Liver (tissue), 9 donors: ENCODE data around the gene FAM171A1. TPM values are rescaled to one million over a fixed set of nuclear protein-coding genes. Genes with fewer than 3 reads are reported as not detected.
"Not testable (repeated sequence)": the region's sequence is repeated elsewhere in the genome, so short reads cannot be mapped to it uniquely, and the experiment has no call there.

ENCODE experiments used
- DNase-seq: peaks from one replicate; pipeline ENCODE4 v3.0.0-alpha.2; 2017; ENCODE audit warnings: low spot score
- H3K27ac ChIP-seq, 2 donors: one replicate each; pipeline ENCODE4 v1.7.0; 2013; ENCODE audit warnings: inconsistent platforms in 2 of 2, low read length in 2 of 2, control low read depth in 1 of 2, low read depth in 1 of 2, mild to moderate bottlenecking in 1 of 2
- H3K27me3 ChIP-seq, 4 donors: one replicate each; pipeline versions ENCODE4 v1.6.1 to v1.7.0; 2013; ENCODE audit warnings: low read length in 3 of 4, inconsistent platforms in 1 of 4, mild to moderate bottlenecking in 1 of 4, moderate library complexity in 1 of 4; ENCODE audit not compliant: control insufficient read depth in 4 of 4, insufficient read depth in 4 of 4
- H3K36me3 ChIP-seq, 4 donors: one replicate each; pipeline versions ENCODE4 v1.6.1 to v1.7.0; 2013; ENCODE audit warnings: low read length in 3 of 4, mild to moderate bottlenecking in 3 of 4, low read depth in 1 of 4, moderate library complexity in 1 of 4; ENCODE audit not compliant: control insufficient read depth in 4 of 4, insufficient read depth in 3 of 4
- H3K4me1 ChIP-seq, 4 donors: one replicate each; pipeline versions ENCODE4 v1.6.1 to v1.7.0; 2013; ENCODE audit warnings: low read length in 3 of 4, mild to moderate bottlenecking in 3 of 4, moderate library complexity in 1 of 4; ENCODE audit not compliant: control insufficient read depth in 4 of 4, insufficient read depth in 4 of 4
- H3K4me3 ChIP-seq, 3 donors: one replicate each; pipeline versions ENCODE4 v1.6.1 to v1.7.0; 2013; ENCODE audit warnings: low read length in 3 of 3, control low read depth in 1 of 3, low read depth in 1 of 3, mild to moderate bottlenecking in 1 of 3
- H3K9ac ChIP-seq, 2 donors: one replicate each; pipeline ENCODE4 v1.7.0; 2013; ENCODE audit warnings: low read length in 2 of 2, mild to moderate bottlenecking in 2 of 2, moderate library complexity in 2 of 2, control low read depth in 1 of 2, low read depth in 1 of 2
- H3K9me3 ChIP-seq, 4 donors: one replicate each; pipeline versions ENCODE4 v1.6.1 to v1.7.0; 2013; ENCODE audit warnings: low read length in 3 of 4; ENCODE audit not compliant: control insufficient read depth in 4 of 4
- EGR1 ChIP-seq, 2 donors: IDR thresholded peaks; 2 replicates each; pipeline ENCODE4 v1.6.1; 2016 to 2018; ENCODE audit warnings: antibody characterized with exemption in 2 of 2, low read depth in 2 of 2
- FOXA2 ChIP-seq: IDR thresholded peaks from 2 replicates; pipeline ENCODE4 v1.6.1; 2016; ENCODE audit warnings: antibody characterized with exemption
- GABPA ChIP-seq, 2 donors: IDR thresholded peaks in 1 of 2; conservative IDR thresholded peaks in 1 of 2; 2 replicates each; pipeline ENCODE4 v1.6.1; 2016; ENCODE audit warnings: antibody characterized with exemption in 2 of 2, mild to moderate bottlenecking in 1 of 2, moderate library complexity in 1 of 2
- HNF4A ChIP-seq, 2 donors: conservative IDR thresholded peaks; 2 replicates each; pipeline ENCODE4 v1.6.1; 2016; ENCODE audit warnings: antibody characterized with exemption in 2 of 2, mild to moderate bottlenecking in 2 of 2
- JUND ChIP-seq, 2 donors: IDR thresholded peaks; 2 replicates each; pipeline ENCODE4 v1.6.1; 2016; ENCODE audit warnings: antibody characterized with exemption in 2 of 2
- NR2F2 ChIP-seq: IDR thresholded peaks from 2 replicates; pipeline ENCODE4 v1.6.1; 2016; ENCODE audit warnings: antibody characterized with exemption
- RAD21 ChIP-seq, 2 donors: IDR thresholded peaks; 2 replicates each; pipeline ENCODE4 v1.6.1; 2016; ENCODE audit warnings: antibody characterized with exemption in 2 of 2, mild to moderate bottlenecking in 2 of 2
- YY1 ChIP-seq: IDR thresholded peaks from 2 replicates; pipeline ENCODE4 v1.6.1; 2016; ENCODE audit warnings: antibody characterized with exemption, mild to moderate bottlenecking
- WGBS: extraction: QIAGEN DNeasy Blood & Tissue Kit; methylation state at CpG from one replicate; pipeline ENCODE4 v1.1.7; 2013; 5-methylcytosine and 5-hydroxymethylcytosine counted together
- polyA plus RNA-seq, 2 donors: library from polyadenylated mRNA; stranded (reverse) in 1 of 2; unstranded in 1 of 2; fragments of 200-250 nt in 1 of 2; fragments of >200 nt in 1 of 2; fragmentation: Nextera tagmentation in 1 of 2; extraction: Ambion mirVana in 1 of 2; gene quantifications; one replicate each; pipeline versions ENCODE4 v1.2.1 to v1.2.3, GENCODE V29; 2013 to 2015
- total RNA-seq, 2 donors: library from RNA; depleted of rRNA; stranded (reverse); fragments of >200 nt; gene quantifications; one replicate each; pipeline ENCODE4 v1.2.3, GENCODE V29; 2014
- TF ChIP-seq, protein P1 (sequence below): fragments of 150-350 bp; IDR thresholded peaks from 2 replicates; pipeline ENCODE4 v1.5.1; 2017; ENCODE audit warnings: improper control_type of control experiment, low read depth, low read length; ENCODE audit not compliant: missing input control
- TF ChIP-seq, protein P2 (sequence below): IDR thresholded peaks from 2 replicates; pipeline ENCODE4 v1.6.1; 2016; ENCODE audit warnings: antibody characterized with exemption
- TF ChIP-seq, protein P3 (sequence below): IDR thresholded peaks from 2 replicates; pipeline ENCODE4 v1.6.1; 2016; ENCODE audit warnings: antibody characterized with exemption, mild to moderate bottlenecking
- donor health status: healthy.
- donor health status: healthy.
- donor health status: healthy.
- donor health status: healthy.
- donor health status: healthy.

FAM171A1 gene
- total and polyA plus RNA-seq, 4 donors, result 2.5 to 10.2 (median 7.7) TPM

DNA sequence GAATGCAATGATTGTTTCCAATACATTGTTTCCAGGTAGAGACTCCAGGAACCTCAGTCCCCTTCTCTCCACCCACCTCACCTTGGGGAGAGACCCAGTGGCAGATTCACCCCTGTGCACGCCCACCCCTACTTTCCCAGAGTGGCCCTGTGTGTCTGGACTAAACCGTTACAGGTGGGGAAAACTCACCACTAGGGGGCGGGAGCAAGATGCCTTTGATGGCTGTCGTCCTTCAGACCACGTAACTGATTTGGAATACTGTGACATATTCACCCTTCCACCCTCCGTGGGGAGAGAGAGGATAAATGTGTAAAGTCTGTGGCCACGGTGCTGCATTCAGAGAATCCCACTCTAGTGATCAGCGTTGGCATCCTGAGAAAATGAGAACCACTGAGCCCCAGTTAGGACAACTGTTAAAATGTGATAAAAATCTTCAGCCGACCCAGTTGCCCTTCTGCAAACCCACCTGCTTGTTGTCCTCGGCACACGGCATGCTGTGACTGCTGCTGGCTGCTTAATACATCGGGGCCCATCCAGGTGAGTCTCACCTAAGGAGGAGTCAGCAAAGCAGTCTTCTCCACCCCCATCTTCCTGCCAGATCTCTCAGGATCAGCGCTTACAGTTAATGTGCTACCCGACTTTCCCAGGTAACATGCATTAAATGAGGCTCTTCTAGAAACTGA is 161.1 kb downstream of the FAM171A1 start (continued):
- TF ChIP-seq, protein P1, sequence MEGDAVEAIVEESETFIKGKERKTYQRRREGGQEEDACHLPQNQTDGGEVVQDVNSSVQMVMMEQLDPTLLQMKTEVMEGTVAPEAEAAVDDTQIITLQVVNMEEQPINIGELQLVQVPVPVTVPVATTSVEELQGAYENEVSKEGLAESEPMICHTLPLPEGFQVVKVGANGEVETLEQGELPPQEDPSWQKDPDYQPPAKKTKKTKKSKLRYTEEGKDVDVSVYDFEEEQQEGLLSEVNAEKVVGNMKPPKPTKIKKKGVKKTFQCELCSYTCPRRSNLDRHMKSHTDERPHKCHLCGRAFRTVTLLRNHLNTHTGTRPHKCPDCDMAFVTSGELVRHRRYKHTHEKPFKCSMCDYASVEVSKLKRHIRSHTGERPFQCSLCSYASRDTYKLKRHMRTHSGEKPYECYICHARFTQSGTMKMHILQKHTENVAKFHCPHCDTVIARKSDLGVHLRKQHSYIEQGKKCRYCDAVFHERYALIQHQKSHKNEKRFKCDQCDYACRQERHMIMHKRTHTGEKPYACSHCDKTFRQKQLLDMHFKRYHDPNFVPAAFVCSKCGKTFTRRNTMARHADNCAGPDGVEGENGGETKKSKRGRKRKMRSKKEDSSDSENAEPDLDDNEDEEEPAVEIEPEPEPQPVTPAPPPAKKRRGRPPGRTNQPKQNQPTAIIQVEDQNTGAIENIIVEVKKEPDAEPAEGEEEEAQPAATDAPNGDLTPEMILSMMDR, result peak; percentile 73
- TF ChIP-seq NR2F2 (no peak), RAD21 (IDR thresholded peaks at IDR 0.05) (peak; percentile 89 to 93)

DNA sequence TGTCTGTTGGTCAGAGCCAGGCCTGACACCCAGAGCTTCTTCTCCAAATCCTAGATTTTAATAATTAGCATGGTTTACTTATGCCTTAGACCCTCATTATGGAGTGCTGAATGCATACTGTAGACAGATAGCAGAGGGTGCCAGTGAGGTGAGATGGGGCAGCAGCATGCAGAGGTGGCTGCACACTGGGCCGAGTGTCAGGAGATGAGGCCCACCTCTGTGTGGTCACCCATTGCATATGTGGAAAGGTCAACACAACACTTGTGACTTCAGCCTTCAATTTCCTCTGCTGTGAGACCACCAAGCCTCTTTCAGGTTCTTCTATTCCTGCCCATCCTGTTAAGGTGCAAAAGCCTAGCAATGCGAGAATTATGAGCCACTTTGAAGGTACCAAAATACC is 162.9 kb downstream of the FAM171A1 start:
- TF ChIP-seq HNF4A (conservative IDR thresholded peaks at IDR 0.05) (no peak), YY1 (no peak), EGR1 (IDR thresholded peaks at IDR 0.05; ENCODE audit: low read depth in 2 of 2) (no peak)
- TF ChIP-seq, protein P1, result no peak
- TF ChIP-seq, protein P2, sequence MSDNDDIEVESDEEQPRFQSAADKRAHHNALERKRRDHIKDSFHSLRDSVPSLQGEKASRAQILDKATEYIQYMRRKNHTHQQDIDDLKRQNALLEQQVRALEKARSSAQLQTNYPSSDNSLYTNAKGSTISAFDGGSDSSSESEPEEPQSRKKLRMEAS, result no peak
- peaks cover 0 to 3% (median 1%) of the 10 kb centered on the region in 4 donors for H3K4me1 ChIP-seq
- no peak for DNase-seq
- H3K36me3 ChIP-seq, result peaks cover 0 to 5% (median 2%) of the 10 kb centered on the region in 4 donors
- no peak overlapping the region for H3K9ac ChIP-seq
- H3K27me3 ChIP-seq, result no peaks in the 10 kb centered on the region
- 93% methylated on average over 2 of the region's 2 CpGs for WGBS
- H3K27ac ChIP-seq, result no peak overlapping the region
- H3K9me3 ChIP-seq, result no peaks in the 10 kb centered on the region
- no peak overlapping the region for H3K4me3 ChIP-seq

DNA sequence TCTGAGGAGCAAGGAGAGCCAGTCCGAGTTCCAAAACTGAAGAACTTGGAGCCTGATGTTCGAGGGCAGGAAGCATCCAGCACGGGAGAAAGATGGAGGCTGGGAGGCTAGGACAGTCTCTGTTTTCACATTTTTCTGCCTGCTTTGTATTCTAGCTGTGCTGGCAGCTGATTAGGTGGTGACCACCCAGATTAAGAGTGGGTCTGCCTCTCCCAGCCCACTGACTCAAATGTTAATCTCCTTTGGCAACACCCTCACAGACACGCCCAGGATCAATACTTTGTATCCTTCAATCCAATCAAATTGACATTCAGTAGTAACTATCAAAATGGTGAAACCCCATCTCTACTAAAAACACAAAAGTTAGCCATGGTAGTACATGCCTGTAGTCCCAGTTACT is 163.7 kb downstream of the FAM171A1 start:
- H3K9ac ChIP-seq, DNase-seq, H3K27ac ChIP-seq, H3K4me3 ChIP-seq, H3K36me3 ChIP-seq, H3K9me3 ChIP-seq, H3K4me1 ChIP-seq, H3K27me3 ChIP-seq: not testable (repeated sequence)
- 98% methylated on average over 4 of the region's 4 CpGs for WGBS

DNA sequence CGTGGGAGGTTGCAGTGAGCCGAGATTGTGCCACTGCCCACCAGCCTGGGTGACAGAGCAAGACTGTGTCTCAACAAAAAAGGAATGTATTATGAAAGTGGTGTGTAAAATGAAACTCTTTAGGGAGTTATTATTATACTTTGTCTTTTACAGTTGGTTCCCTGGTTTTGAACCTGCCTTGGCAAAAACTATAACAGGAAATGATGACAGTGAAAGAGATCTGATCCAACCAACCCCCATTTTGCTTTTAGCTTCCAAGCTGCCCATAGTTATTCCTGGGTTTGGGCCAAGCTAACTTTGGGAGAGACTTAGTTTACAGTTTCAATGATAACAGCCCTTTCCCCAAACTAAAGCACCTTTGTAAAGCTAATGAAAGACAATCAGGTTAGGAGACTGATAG is 168.4 kb downstream of the FAM171A1 start:
- Histone ChIP-seq H3K27ac (no peak overlapping the region), H3K4me3 (no peak overlapping the region), H3K4me1 (no peaks in the 10 kb centered on the region), H3K9me3 (no peaks in the 10 kb centered on the region), H3K27me3 (no peaks in the 10 kb centered on the region), H3K36me3 (no peaks in the 10 kb centered on the region), H3K9ac (no peak overlapping the region)
- no peak for DNase-seq
- WGBS, result 93% methylated on average over 2 of the region's 2 CpGs
- TF ChIP-seq, protein P3, sequence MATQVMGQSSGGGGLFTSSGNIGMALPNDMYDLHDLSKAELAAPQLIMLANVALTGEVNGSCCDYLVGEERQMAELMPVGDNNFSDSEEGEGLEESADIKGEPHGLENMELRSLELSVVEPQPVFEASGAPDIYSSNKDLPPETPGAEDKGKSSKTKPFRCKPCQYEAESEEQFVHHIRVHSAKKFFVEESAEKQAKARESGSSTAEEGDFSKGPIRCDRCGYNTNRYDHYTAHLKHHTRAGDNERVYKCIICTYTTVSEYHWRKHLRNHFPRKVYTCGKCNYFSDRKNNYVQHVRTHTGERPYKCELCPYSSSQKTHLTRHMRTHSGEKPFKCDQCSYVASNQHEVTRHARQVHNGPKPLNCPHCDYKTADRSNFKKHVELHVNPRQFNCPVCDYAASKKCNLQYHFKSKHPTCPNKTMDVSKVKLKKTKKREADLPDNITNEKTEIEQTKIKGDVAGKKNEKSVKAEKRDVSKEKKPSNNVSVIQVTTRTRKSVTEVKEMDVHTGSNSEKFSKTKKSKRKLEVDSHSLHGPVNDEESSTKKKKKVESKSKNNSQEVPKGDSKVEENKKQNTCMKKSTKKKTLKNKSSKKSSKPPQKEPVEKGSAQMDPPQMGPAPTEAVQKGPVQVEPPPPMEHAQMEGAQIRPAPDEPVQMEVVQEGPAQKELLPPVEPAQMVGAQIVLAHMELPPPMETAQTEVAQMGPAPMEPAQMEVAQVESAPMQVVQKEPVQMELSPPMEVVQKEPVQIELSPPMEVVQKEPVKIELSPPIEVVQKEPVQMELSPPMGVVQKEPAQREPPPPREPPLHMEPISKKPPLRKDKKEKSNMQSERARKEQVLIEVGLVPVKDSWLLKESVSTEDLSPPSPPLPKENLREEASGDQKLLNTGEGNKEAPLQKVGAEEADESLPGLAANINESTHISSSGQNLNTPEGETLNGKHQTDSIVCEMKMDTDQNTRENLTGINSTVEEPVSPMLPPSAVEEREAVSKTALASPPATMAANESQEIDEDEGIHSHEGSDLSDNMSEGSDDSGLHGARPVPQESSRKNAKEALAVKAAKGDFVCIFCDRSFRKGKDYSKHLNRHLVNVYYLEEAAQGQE, result no peak
- TF ChIP-seq RAD21 (IDR thresholded peaks at IDR 0.05) (no peak), JUND (IDR thresholded peaks at IDR 0.05) (no peak), FOXA2 (no peak), HNF4A (conservative IDR thresholded peaks at IDR 0.05) (no peak), GABPA (IDR thresholded peaks at IDR 0.05 in 1 of 2, conservative IDR thresholded peaks at IDR 0.05 in 1 of 2) (no peak), YY1 (no peak)
- TF ChIP-seq, protein P1, result no peak
